ENCODE results near the gene FOXA3.
"Not testable (repeated sequence)": the region's sequence is repeated elsewhere in the genome, so short reads cannot be mapped to it uniquely, and the experiment has no call there.

FOXA3 gene

DNA sequence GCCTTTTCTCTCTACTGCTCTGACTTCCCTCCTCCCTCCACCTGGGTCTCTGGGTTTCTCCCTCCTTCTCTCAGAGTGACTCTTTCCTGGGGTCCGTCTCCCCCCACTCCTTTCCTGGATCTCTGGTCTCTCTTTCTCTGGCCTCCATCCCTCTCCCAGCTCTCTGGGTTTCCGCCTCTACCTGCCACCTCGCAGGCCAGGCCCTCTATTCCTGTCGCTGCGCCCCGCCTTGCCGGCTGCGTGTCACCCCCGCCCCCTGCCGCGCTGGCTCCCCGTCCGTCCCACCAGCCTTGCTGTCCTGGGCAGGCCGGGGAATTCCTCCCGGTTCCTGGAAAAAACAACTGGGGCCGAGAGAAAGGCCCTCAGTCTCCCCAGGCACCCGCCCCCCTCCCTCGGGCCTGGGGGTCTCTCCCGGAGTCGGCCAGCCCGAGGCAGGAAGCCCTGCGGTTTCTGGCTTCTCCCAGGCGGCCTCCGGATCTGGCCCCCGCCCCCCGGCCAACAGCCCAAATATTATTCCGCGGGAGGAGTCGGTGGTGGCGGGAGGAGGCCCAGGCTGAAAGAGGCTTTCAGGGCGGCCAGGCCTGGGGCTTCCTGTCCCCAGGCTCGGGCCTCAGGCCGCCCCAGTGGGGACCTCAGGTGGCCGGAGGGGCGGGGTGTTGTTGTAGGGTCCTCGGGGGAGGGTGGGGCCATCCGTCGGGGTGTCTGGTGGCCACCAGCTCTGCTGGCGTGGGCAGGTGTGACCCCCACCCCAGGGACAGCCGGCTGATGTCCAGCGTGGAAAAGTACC is 12.5 kb downstream of the FOXA3 start:
- DNase-seq: no peak

DNA sequence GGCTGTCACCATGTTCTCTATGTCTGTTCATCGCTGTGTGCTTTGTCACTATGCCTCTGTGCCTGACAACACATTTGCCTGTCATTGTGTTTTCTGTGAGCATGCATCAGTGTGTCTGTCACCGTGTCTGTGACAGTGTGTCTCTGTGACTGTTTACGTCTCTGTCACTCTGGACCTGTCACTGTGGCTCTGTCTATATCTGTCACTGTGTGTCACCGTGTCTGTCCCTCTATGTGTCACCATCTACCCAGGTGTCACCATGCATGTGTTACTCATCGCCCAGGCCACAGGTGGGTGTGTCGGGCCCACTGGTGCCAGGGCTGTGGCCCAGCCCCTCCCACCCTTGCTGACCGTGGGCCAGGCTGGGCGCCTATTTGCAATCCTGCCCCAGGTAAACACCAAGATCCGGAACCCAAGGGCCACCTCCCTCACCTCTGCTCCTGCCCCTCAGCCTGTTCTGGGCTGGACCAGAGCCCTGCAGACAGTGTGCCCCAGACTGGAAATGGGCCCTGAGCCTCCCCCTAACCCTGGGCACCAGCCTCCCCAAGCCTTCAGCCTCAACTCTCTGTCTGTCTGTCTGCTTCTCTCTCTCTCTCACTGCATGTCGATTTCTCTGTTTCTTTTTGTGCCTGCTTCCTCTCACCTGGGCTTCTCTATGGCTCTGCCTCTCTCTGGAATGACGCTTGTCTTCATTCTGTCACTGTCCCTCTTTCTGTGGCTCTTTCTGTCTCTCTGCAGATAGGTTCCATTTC is 14.1 kb downstream of the FOXA3 start:
- no peak for DNase-seq

DNA sequence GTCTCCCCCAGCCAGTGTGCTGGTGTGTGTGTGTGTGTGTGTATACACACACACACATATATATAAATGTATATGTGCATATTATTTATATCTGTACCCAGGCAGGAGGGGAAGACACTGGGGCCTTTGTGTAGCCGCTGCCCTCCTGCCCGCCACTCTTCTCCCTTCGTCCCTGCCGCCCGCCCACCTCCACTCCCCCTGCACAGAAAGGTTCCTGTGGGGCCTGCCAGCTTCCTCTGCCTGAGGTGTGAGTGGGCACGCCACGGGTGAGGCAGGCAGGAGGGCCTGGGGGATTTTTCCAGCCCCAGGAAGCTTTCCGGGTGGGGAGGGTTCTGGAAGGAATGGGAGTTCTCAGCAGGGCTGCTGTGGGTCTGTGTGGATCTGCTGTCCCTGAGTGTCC is 14.9 kb downstream of the FOXA3 start:
- no peak for DNase-seq

DNA sequence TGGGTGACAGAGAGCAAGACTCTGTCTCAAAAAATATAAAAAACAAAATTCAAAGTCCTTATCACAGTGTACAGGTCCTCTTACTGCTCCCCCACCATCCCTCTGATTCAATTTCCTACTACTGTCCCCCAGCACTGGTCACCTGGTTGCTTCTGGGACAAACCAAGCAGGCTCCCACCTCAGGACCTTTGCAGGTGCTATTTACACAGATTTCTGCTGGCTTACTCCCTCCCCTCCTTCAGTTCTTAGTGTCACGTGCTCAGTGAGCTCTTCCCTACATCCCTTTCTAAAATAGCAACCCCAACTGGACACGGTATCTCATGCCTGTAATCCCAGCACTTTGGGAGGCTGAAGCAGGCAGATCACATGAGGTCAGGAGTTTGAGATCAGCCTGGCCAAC is 15.8 kb downstream of the FOXA3 start:
- DNase-seq: no peak

DNA sequence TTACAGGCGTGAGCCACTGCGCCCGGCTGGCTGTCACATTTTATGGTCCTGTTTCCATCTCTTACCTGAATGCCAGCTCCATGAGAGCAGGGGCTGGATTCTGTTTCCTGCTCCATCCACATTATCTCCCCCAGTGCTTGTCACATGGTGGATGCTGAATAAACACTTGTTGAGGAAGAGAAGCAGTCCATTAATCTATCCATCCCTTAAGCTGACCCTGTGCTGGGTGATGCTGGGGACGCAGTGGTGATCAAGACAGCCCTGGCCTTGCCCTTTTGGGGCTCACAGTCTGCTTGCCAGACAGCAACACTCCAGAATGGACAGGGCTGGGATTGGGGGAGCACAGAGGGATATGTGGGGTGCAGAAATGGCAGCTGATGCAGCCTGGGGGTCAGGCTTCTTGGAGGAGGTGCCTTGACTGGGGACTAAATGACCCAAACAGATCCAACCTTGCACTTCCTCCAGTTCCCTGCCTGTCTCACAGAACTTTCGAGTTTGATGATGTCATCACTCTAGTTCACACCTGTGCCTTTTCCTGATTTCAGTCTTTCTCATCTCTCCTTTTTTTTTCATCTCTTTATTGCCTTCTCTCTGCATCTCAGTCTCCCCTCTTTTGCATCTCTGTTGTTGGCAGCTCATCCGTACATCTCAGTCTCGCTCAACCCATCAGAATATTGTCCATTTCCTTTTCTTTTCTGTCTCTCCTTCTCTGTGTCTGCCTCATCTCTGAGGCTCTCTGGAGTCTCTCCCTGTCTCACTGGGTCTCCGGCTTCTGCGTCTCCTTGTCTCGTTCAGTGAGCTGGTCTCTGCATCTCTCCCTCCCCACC is 17.2 kb downstream of the FOXA3 start:
- DNase-seq: peak in 2 of 3 experiments; percentile 6 to 44

DNA sequence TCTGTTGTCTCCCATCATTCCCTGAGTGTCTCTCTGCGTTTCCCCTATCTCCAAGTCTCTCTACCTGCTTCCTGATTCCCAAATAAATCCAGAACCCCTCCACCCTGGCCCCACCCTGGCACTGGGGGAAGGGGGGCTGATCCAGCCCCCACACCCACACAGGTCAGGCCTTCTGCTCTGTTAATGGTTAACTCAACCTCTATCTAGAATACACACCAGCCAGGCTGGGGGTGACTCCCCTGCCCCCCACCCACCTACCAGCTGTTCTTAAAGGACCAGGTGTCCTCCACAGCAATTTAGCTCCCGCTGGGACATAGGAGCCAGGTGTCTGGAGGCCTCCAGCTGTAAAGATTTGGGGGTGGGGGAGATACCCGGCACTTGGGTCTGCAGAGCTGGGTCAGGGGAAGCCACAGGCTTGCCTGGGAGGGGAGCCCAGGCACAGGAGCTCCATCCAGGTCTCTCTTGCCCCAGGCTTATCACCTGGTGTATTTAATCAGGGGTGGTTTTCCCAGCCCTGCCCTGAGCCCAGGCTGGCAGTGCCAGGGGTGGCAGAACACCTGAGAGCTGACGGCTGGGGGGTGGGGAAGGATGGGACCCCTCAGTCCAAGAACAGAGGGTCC is 17.9 kb downstream of the FOXA3 start:
- DNase-seq: peak in 2 of 3 experiments; percentile 80 to 91

DNA sequence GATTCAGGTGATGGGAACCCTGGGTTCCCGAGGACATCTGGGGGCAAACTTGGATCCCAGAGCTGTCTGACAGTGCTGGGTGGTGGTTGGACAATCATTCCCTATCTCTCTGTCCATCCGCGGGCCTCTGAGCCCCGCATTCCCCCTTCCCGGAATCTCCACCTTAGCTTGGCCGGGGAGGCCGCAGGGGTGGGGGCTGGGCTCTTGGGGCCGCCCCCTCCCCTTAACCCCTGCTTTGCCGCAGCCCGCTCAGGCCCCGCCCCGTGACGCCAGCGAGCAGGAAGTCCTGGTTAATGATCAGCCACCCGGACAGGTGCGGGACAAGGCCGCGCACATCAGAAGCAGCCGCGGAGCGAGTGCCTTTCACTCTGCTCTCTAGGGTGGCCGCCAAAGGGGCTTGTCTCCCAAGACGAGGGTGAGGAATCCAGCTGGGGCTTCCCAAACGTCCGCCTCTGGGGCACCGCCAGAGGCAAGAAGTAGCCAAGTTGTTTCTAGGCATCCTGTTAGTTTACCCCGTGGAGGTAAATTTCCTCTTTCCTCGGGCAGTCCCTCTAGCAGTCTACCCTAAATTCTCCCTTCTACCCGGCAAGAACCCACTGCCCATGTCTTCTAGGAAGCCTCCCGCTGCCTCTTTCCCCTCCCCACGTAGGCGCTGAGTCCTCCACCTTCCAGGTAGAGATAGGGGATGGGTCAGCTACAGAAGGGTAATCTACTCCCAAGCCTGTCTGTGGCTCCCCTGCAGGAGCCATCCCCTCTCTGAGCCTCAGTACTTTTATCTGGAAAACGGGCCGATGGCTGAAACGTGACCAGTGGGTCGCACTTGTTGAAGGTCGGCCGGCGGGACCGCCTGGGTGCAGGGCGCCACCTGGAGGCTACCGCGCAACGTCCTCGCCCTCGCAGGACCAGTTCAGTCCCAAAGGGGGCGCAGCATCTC is 18.8 kb downstream of the FOXA3 start:
- peak; percentile 59 to 76 (median 68) for DNase-seq

DNA sequence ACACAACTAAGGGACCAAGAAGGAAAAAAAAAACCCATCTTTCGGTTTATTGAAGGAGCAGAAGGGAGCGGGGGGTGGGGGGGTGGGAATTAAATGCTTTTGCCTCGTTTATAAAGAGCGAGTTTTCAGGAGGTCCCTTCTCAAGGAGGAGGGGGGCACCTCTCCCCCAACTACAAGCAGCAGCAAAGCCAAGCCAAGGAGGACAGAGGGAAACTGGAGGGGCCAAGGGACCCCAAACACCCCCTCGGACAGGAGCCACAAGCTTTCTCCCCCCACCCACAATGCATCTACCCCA is 19.4 kb downstream of the FOXA3 start:
- DNase-seq: no peak

DNA sequence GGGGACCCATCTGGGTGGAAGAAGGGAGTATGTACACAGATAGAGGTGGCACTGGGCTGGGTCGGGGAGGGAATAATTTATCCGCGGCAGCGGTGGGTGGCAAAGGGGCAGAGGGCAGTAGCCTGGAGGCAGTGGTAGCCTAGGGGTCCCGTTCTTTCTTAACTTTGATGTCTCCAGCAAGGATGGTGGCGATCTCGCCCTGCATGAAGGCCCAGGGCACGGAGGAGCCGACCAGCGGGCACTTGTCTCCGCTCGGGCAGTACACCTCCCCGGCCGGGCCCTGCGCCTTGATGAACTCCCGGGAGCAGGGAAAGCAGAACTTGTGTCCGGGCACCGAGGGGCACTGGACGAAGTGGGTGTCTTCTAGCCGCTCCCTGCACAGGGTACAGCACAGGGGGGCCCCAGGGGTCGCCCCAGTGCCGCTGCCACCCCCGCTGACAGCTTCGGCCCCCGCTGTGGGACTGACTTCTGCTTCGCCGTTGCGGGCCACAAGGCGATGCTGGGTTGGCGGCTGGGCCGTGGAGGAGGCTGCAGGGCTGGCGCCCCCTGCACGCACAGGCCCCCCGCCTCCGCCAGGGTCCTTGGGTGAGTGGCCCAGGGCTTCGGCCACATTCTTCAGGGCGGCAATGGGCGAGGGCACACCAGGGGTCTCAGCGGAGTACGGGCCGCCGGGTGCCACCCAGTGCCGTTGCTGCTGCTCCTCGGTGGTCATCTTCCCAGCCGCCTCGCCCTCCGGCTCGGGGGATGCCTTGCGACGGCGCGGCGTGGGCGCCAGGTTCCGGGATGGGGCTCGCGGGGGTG is 20.0 kb downstream of the FOXA3 start:
- no peak for DNase-seq

DNA sequence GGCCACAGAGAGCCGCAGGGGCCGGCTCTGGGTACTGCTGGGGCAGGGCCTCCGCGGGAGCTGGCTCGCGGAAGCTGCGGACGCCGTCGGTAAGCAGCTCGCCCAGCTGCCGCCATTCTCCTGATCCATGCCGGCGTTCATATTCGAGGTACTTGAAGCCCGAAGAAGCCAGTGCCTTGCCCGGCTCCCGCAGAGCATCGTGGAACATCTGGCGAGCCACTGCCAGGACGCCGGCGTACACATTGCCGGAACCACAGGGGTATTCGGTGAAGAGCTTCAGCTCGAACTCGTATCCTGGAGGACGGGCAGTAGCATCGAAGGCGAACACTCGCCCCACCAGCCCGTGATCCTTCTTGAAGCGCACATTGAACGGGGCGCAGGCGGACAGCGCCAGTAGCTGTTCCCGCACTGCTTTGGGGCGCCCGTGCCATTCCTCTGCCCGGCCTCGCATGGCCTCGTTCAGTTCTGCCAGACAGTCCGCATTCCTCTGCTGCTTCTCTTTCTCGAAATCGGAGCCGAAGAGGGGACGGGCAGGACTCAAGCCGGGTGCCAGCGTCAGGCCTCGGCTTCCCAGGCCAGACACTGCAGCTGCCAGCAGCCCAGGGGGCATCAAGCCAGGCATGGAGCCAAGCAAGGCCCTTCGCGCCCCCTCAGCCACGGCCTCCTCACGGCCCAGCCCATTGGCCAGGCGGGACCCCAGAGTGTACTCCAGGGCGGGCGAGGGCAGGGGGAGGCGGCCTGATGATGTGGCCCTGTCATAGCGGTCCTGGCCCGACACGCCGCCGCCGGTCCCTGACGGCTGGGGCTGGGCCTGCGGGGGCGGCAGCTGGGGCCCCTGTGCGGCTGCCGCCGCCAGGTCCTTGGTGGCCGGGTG is 20.8 kb downstream of the FOXA3 start:
- DNase-seq: peak in 1 of 3 experiments; percentile 38

DNA sequence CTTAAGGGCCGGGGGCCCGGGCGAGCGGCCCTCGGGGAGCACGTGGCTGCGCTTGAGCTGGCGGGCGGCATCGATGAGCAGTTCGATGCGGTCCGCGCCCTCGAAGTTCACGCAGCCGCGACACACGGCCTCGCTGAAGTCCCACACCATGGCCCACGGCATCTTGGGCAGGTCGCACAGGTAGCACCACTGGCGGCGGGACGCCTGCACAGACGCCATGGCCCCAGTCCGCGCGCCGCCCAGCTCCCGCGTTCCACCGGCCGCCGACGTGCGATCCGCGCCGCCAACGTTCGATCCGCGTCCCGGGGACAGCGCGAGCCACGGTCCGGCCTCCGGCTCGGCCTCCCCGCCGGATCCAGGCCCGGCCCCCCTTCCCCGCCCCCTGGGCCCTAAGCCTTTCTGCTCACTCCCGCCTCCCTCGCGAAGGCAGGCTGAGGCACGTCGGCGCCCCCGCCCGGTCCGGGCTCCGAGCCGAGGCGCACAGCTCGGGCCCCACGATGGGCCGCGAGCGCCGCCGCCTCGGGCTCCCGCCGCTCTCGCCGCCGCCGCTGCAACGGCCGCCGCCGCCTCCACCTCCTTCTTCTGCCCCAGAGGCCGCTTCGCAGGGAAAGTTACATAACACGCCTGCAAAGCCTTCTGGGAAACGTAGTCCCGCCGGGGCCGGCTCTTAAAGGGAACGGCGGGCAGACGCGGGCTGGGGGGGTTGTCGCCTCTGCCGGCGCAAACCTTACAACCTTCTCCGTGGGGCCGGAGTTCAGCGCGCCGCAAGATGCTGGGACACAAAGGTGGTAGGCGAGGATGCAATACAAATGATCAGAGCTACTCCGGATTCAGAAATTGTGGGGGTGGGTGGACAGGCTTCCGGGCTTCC is 21.7 kb downstream of the FOXA3 start, which contains the start of gene IRF2BP1:
Gene IRF2BP1 (minus strand): TSS at position 586 of the 871 bp plus-strand sequence. CDS start 367 bp downstream, at position 219.
- peak; percentile 91 to 94 (median 93) for DNase-seq

DNA sequence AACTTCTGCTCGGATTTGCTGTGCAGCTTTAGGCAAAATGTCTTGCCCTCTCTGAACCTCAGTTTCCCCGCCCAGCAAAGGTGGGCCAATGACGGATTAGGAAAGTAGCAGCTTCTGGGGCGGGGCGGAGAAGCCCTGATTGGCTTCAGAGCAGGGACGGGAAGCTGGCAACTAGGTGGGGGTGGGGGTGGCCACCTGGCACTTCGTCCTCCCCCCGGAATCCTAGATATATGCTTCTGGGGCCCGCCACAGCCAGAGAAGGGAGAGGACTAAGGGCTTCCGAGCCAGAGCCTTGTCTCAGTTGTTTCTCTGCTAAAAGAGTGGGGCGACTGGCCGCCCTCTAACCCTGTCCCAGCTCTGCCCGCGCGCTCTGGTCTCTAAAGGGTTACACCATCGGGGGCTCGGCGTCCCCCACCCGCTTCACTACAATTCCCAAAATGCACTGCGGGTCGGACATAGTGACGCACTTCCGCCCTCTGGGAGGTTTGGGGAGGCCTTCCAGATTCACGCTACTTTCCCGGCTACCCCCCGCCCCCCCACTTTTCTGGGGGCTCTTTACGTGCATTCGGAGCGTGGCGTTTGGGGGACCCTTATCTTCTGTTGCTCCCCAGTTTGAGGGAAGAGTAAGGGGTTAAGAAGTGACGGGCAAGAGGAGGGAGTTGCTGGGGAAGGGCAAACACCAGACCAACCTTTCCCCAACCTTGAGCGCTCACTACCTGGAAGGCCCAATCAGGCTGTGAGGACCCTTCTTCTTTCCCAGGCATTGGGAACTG is 22.5 kb downstream of the FOXA3 start:
- DNase-seq: peak; percentile 87 to 95 (median 93)

DNA sequence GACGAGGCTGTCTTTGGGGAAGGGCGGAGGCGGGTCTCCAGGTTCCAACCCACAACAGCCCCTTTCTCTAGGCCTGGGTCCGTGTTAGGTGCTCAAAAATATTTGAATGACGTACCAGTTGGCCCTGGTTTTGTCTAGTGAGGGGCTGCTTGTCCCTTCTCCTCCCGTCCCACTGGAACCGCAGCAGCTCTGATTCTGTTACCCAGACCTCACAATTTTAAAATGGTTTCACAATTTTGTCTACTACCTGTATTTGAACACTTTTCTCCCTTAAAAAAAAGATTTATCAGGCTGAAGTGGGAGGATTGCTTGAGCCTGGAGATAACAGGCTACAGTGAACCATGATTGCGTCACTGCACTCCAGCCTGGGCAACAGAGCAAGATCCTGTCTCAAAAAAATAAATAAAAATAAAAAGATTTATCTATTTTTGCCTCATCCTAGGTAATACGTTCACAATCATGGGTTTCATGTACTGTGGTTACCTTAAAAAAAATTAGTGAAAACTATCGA is 23.1 kb downstream of the FOXA3 start:
- DNase-seq: no peak

DNA sequence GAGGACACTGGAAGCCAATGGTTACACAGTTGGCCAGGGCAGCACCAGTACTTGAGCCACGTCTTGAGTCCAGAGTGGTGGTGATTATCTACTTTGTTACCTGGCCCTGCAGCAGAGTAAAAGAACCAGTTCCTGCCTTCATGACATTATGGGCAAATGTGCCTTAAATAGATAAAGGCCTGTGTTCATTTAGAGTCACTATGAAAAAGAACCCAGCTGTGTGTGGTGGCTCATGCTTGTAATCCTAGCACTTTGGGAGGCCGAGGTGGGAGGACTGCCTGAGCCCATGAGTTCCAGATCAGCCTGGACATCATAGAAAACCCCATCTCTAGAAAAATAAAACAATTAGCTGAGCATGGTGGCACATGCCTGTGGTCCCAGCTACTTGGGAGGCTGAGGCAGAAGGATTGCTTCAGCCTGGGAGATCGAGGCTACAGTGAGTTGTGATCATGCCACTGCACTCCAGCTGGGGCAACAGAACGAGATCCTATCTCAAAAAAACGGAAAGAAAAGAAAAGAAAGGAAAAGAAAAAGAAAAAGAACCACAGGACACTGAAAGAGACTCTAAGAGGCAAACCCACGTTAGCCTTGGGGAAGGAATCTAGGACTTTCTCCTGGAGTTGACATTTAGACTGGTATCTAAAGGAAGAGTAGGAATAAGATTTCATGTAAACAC is 25.2 kb downstream of the FOXA3 start:
- DNase-seq: no peak

DNA sequence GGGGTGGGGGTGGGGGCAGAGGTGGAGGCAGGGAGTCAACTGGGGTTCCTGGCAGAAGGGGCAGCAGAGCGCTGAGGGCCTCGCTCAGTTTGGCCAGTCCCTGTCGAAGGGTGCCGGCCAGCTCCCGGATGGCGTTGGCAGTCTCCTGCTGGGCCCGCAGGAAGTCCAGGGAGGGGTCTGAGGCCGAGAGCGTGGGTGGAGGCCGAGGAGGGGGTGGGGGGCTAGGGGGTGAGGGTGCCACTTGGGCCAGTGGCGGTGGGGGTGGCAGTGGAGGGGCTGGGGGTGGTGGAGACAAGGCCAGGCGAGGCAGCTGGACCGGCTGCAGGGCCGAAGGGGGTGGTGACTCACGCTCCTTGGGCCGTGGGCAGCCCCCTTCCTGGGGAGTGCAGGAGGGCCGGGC is 26.8 kb downstream of the FOXA3 start:
- DNase-seq: no peak

DNA sequence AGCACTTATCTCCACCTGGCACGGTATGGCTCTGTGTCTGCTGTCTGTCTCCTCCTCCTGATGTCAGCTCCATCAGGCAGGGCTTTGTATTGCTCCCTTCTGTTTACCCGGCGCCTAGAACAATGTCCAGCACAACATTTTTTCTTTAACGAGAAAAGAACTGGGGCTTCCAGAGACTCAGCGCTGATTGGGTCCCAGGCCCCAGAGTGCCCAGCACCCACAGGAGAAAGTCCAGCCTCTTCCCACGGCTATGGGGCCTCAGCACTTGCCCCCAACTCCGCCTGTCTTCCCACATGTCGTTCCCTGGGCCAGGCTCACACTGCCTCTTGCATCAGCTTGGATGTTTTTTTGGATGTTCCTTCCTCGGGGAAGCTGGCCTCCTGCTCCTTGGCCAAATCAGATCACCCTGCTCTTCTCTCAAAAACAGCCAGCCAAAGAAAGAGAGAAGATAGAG is 31.4 kb downstream of the FOXA3 start:
- no peak for DNase-seq

DNA sequence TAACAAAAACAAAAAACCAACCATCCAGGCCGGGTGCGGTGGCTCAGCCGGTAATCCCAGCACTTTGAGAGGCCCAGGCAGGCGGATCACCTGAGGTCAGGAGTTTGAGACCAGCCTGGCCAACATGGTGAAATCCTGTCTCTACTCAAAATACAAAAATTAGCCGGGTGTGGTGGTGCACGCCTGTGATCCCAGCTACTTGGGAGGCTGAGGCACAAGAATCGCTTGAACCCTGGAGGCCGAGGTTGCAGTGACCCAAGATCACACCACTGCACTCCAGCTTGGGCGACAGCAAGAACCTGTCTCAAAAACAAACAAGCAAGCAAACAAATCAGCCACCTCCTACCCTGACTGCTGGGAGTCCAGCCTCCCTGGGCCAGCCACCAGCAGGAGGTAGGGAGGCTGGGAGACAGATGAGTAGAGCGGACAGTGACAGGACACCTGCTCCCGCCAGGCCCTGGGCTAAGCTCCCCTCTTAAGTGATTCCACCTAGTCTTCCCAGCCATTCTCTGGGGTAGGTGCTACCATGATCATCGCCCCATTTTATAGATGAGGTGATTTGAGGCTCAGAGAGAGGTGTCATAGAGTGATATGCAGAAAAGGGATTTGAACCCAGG is 32.0 kb downstream of the FOXA3 start:
- not testable (repeated sequence) for DNase-seq
